A673 (cell line): ENCODE results near the gene RPS6KA3.

Experiments used
- EZH2 ChIP-seq: fragments of 200-600 bp; sonication (generic); IDR thresholded peaks from 2 replicates; pipeline ENCODE4 v1.6.1; 2017; ENCODE audit warnings: borderline replicate concordance, low read depth, mild to moderate bottlenecking, mixed read lengths, antibody characterized with exemption, low read length; ENCODE audit not compliant: poor library complexity, severe bottlenecking
- TF ChIP-seq, protein P1 (sequence below): fragments of 300-800, 200-600 bp; sonication (generic); conservative IDR thresholded peaks from 2 replicates; pipeline ENCODE4 v1.5.1; 2017; ENCODE audit warnings: low read depth, mild to moderate bottlenecking, antibody characterized with exemption, low read length, moderate library complexity, mixed read lengths

DNA sequence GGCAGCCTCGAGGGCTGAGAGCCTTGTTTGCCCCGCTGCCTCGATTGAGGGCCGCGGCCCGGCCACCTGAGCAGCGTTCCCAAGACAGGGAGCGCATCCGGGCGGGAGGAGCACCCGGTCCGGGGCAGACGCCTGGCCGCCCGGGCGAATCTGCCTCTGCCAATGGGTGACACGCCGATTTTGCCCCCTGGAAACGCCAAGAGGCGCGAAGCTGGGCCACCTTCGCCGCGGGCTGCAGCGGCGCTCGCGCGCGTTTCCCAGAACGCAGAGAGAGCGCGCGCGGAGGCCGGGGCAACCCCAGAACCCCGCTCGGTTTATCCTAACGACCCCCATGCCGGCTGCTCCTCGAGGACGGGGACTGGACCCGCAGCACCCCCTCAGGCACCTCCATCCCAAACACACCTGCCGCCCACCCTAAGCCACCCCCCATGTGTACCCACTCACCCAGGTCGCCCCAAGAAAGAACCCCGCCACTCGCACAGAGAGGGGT is 150.6 kb downstream of the RPS6KA3 start:
- no peak for TF ChIP-seq EZH2
- TF ChIP-seq, protein P1, sequence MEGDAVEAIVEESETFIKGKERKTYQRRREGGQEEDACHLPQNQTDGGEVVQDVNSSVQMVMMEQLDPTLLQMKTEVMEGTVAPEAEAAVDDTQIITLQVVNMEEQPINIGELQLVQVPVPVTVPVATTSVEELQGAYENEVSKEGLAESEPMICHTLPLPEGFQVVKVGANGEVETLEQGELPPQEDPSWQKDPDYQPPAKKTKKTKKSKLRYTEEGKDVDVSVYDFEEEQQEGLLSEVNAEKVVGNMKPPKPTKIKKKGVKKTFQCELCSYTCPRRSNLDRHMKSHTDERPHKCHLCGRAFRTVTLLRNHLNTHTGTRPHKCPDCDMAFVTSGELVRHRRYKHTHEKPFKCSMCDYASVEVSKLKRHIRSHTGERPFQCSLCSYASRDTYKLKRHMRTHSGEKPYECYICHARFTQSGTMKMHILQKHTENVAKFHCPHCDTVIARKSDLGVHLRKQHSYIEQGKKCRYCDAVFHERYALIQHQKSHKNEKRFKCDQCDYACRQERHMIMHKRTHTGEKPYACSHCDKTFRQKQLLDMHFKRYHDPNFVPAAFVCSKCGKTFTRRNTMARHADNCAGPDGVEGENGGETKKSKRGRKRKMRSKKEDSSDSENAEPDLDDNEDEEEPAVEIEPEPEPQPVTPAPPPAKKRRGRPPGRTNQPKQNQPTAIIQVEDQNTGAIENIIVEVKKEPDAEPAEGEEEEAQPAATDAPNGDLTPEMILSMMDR = no peak
